Activated CD4-positive, CD25-positive, alpha-beta regulatory T cell treated with anti-CD3 and anti-CD28 coated beads, Interleukin-2, amount 50 U/mL, for 24 hours (primary cell): Measurements from ENCODE around the gene ACER2.

Experiments
- ATAC-seq, 2 donors: fragments of 150-1000 bp; cut with Tn5 transposase; one replicate each; pipeline ENCODE4 v1.10.0; 2021; ENCODE audit warnings: mild to moderate bottlenecking in 1 of 2, moderate library complexity in 1 of 2

ACER2 gene

GRCh38 chr9:19490269-19490668 lies 81.5 kb downstream of the ACER2 start:
- no peak for ATAC-seq

- no peak for ATAC-seq
Measured at GRCh38 chr9:19490828-19491227, 82.0 kb downstream of the ACER2 start.

GRCh38 chr9:19492775-19493173 lies 84.0 kb downstream of the ACER2 start:
- ATAC-seq = no peak

GRCh38 chr9:19493174-19493811 lies 84.5 kb downstream of the ACER2 start:
- peak in 1 of 2 donors; percentile 43 for ATAC-seq

- ATAC-seq = no peak
Measured at GRCh38 chr9:19493876-19494275, 85.1 kb downstream of the ACER2 start.

GRCh38 chr9:19495186-19496028 lies 86.6 kb downstream of the ACER2 start:
- no peak for ATAC-seq

GRCh38 chr9:19496321-19497050 lies 87.7 kb downstream of the ACER2 start:
- ATAC-seq = no peak

GRCh38 chr9:19497276-19497675 lies 88.5 kb downstream of the ACER2 start:
- no peak for ATAC-seq

GRCh38 chr9:19498015-19498414 lies 89.2 kb downstream of the ACER2 start:
- ATAC-seq = no peak
